Right renal cortex interstitium (tissue), 3 donors: ENCODE results near the gene GPAT2. TPM values are rescaled to one million over a fixed set of nuclear protein-coding genes. Genes with fewer than 3 reads are reported as not detected.

Experiments
- polyA plus RNA-seq, 3 donors: library from polyadenylated mRNA; unstranded; fragments of 120-200 nt; gene quantifications; one replicate each; pipeline ENCODE4 v1.2.1, GENCODE V29; 2013; ENCODE audit not compliant: insufficient read length in 3 of 3

Gene GPAT2
- polyA plus RNA-seq, 3 donors = 2.3 to 4.2 (median 3.3) TPM

Other genes with a start within 250 kb of the GPAT2 start
- gene ANKRD36C, start 43.1 kb downstream of the GPAT2 start, polyA plus RNA-seq = 10 to 100 TPM; 12.0 to 16.4 (median 12.4) TPM
- 1 to 10 TPM; 2.5 to 5.3 (median 3.8) TPM for gene ADRA2B, start 81.7 kb upstream of the GPAT2 start, polyA plus RNA-seq
- under 1 TPM in 1 of 3 donors, not detected in 2; 0.17 TPM for gene ASTL, start 103.6 kb upstream of the GPAT2 start, polyA plus RNA-seq
- gene DUSP2, start 110.5 kb upstream of the GPAT2 start, polyA plus RNA-seq = 1 to 10 TPM; 2.0 to 3.2 (median 2.8) TPM
- gene STARD7, start 173.9 kb upstream of the GPAT2 start, polyA plus RNA-seq = 100 to 1,000 TPM; 141 to 150 (median 149) TPM
- 10 to 100 TPM; 42.9 to 47.4 (median 44.0) TPM for gene TMEM127, start 231.1 kb upstream of the GPAT2 start, polyA plus RNA-seq
- gene CIAO1, start 231.3 kb upstream of the GPAT2 start, polyA plus RNA-seq = 10 to 100 TPM; 64.0 to 70.7 (median 67.5) TPM